Loucy (cell line): Measurements from ENCODE around the gene TCF7.

Experiments
- H2AFZ ChIP-seq: fragments of 200-600 bp; sonication (generic); 2 replicates; pipeline ENCODE4 v1.6.0; 2016; ENCODE audit warnings: antibody characterized with exemption, mild to moderate bottlenecking, low read length, moderate library complexity
- H3F3A ChIP-seq: fragments of 200-600 bp; 2 replicates; pipeline ENCODE4 v1.6.0; 2016; ENCODE audit warnings: antibody characterized with exemption, low read depth, mild to moderate bottlenecking
- H3K27me3 ChIP-seq: fragments of 200-600 bp; sonication (generic); 2 replicates; pipeline ENCODE4 v1.6.1; 2014; ENCODE audit warnings: low read length, mild to moderate bottlenecking; ENCODE audit not compliant: insufficient read depth, poor library complexity, severe bottlenecking
- H3K36me3 ChIP-seq: fragments of 200-600 bp; sonication (generic); 2 replicates; pipeline ENCODE4 v1.6.1; 2016; ENCODE audit warnings: low read length; ENCODE audit not compliant: insufficient read depth
- H3K4me1 ChIP-seq: fragments of 200-600 bp; sonication (generic); 2 replicates; pipeline ENCODE4 v1.5.1; 2014; ENCODE audit warnings: low read length, mild to moderate bottlenecking; ENCODE audit not compliant: insufficient read depth, poor library complexity, severe bottlenecking
- H3K4me2 ChIP-seq: fragments of 200-600 bp; sonication (generic); 2 replicates; pipeline ENCODE4 v1.6.0; 2014; ENCODE audit warnings: antibody characterized with exemption, low read length, low read depth, mild to moderate bottlenecking; ENCODE audit not compliant: poor library complexity, severe bottlenecking
- H3K4me3 ChIP-seq: fragments of 200-600 bp; sonication (generic); 2 replicates; pipeline ENCODE4 v1.5.1; 2014; ENCODE audit warnings: low read length, mild to moderate bottlenecking, mixed read lengths; ENCODE audit not compliant: poor library complexity, severe bottlenecking
- H3K79me2 ChIP-seq: fragments of 200-600 bp; sonication (generic); 2 replicates; pipeline ENCODE4 v1.6.1; 2014; ENCODE audit warnings: low read length; ENCODE audit not compliant: insufficient read depth
- H3K9ac ChIP-seq: fragments of 200-600 bp; sonication (generic); 2 replicates; pipeline ENCODE4 v1.6.0; 2014; ENCODE audit warnings: mild to moderate bottlenecking, low read depth, low read length, moderate library complexity; ENCODE audit not compliant: poor library complexity, severe bottlenecking
- H3K9me2 ChIP-seq: fragments of 200-600 bp; sonication (generic); replicated peaks from 2 replicates; pipeline ENCODE4 v1.6.1; 2016; ENCODE audit warnings: low read depth, low read length, mixed read lengths
- H3K9me3 ChIP-seq: fragments of 200-600 bp; sonication (generic); 2 replicates; pipeline ENCODE4 v1.6.1; 2014; ENCODE audit warnings: mild to moderate bottlenecking, antibody characterized with exemption, low read length, low read depth; ENCODE audit not compliant: insufficient read depth
- H4K20me1 ChIP-seq: fragments of 200-600 bp; sonication (generic); 2 replicates; pipeline ENCODE4 v1.6.0; 2014; ENCODE audit warnings: antibody characterized with exemption, low read length, mild to moderate bottlenecking; ENCODE audit not compliant: insufficient read depth, poor library complexity, severe bottlenecking
- CTCF ChIP-seq: fragments of 200-600 bp; sonication (generic); conservative IDR thresholded peaks from 2 replicates; pipeline ENCODE4 v1.5.1; 2014; ENCODE audit warnings: mild to moderate bottlenecking, antibody characterized with exemption, low read length
- EZH2phosphoT487 ChIP-seq: fragments of 200-600 bp; IDR thresholded peaks from 2 replicates; pipeline ENCODE4 v1.6.1; 2018; ENCODE audit warnings: antibody characterized with exemption, mild to moderate bottlenecking, moderate library complexity, borderline replicate concordance

The TCF7 gene

GRCh38 chr5:134136221-134136631 lies 21.7 kb downstream of the TCF7 start:
- H3K36me3 ChIP-seq, result peaks cover 4% of the 10 kb centered on the region; the same call in 1 of the 2 replicates
- no peaks in the 10 kb centered on the region for H3K79me2 ChIP-seq

GRCh38 chr5:134136771-134137170 lies 22.3 kb downstream of the TCF7 start:
- Histone ChIP-seq H2AFZ (no peak overlapping the region), H3K4me1 (peaks cover 39% of the 10 kb centered on the region), H3F3A (no peaks in the 10 kb centered on the region), H3K4me2 (no peak overlapping the region), H3K4me3 (no peak overlapping the region), H3K27me3 (no peaks in the 10 kb centered on the region), H3K9me2 (no peaks in the 10 kb centered on the region), H3K36me3 (peaks cover 4% of the 10 kb centered on the region; the same call in 1 of the 2 replicates), H3K9ac (no peak overlapping the region), H3K79me2 (no peaks in the 10 kb centered on the region), H3K9me3 (no peaks in the 10 kb centered on the region), H4K20me1 (no peaks in the 10 kb centered on the region)
- TF ChIP-seq CTCF (no peak), EZH2phosphoT487 (no peak)

More at GRCh38 chr5:134136221-134136631, 21.7 kb downstream of the TCF7 start:
- no peak overlapping the region for H3K4me2 ChIP-seq
- no peak overlapping the region for H3K9ac ChIP-seq
- peaks cover 39% of the 10 kb centered on the region for H3K4me1 ChIP-seq
- H2AFZ ChIP-seq, result no peak overlapping the region
- no peak overlapping the region for H3K4me3 ChIP-seq
- H3K9me3 ChIP-seq, result no peaks in the 10 kb centered on the region
- no peaks in the 10 kb centered on the region for H3F3A ChIP-seq
- H3K27me3 ChIP-seq, result no peaks in the 10 kb centered on the region
- no peaks in the 10 kb centered on the region for H4K20me1 ChIP-seq
- no peaks in the 10 kb centered on the region for H3K9me2 ChIP-seq
- no peak for TF ChIP-seq CTCF
- no peak for TF ChIP-seq EZH2phosphoT487

GRCh38 chr5:134138416-134139376 lies 24.2 kb downstream of the TCF7 start:
- no peaks in the 10 kb centered on the region for H4K20me1 ChIP-seq
- peaks cover 4% of the 10 kb centered on the region; the same call in 1 of the 2 replicates for H3K36me3 ChIP-seq
- no peak overlapping the region for H3K9ac ChIP-seq

More at GRCh38 chr5:134138416-134139376, 24.2 kb downstream of the TCF7 start:
- H3F3A ChIP-seq, result no peaks in the 10 kb centered on the region
- no peak overlapping the region for H3K4me2 ChIP-seq
- H2AFZ ChIP-seq, result no peak overlapping the region
- H3K9me3 ChIP-seq, result no peaks in the 10 kb centered on the region
- no peaks in the 10 kb centered on the region for H3K9me2 ChIP-seq
- TF ChIP-seq CTCF (no peak), EZH2phosphoT487 (no peak)
- no peaks in the 10 kb centered on the region for H3K79me2 ChIP-seq
- H3K4me3 ChIP-seq, result no peak overlapping the region
- no peaks in the 10 kb centered on the region for H3K27me3 ChIP-seq
- peaks cover 39% of the 10 kb centered on the region for H3K4me1 ChIP-seq
